H4 (cell line): ENCODE data around the gene NR5A2. TPM values are rescaled to one million over a fixed set of nuclear protein-coding genes. Genes with fewer than 3 reads are reported as not detected.

Experiments used
- DNase-seq: peaks from one replicate; pipeline ENCODE4 v3.0.0-alpha.2; 2015; ENCODE audit warnings: low spot score
- total RNA-seq: library from RNA; depleted of rRNA; stranded (reverse); fragments of >200 nt; shearing (Covaris generic); gene quantifications from 2 replicates; pipeline ENCODE4 v1.2.3, GENCODE V29; 2014; rRNA removed

The NR5A2 gene
- 0.06 TPM in 2 replicates for total RNA-seq

GRCh38 chr1:200027264-200027823 is at the start of gene NR5A2:
TSS of gene NR5A2 (plus strand) at chr1:200027710. CDS start at chr1:200027848, 138 bp downstream.
- no peak for DNase-seq

GRCh38 chr1:199978408-199978940 is 49.0 kb upstream of the NR5A2 start:
- DNase-seq: no peak

- DNase-seq: no peak
These were observed 48.4 kb upstream of the NR5A2 start for GRCh38 chr1:199979071-199979470.

GRCh38 chr1:199981584-199981983 is 45.9 kb upstream of the NR5A2 start:
- DNase-seq: no peak

- no peak for DNase-seq
These were observed 44.9 kb upstream of the NR5A2 start for GRCh38 chr1:199982606-199983005.

- DNase-seq: no peak
These were observed 44.0 kb upstream of the NR5A2 start for GRCh38 chr1:199983531-199983930.

GRCh38 chr1:199995096-199995685 is 32.3 kb upstream of the NR5A2 start:
- no peak for DNase-seq

- no peak for DNase-seq
These were observed 22.3 kb upstream of the NR5A2 start for GRCh38 chr1:200005165-200005564.

- no peak for DNase-seq
These were observed 20.8 kb upstream of the NR5A2 start for GRCh38 chr1:200006711-200007110.

GRCh38 chr1:200015811-200016210 is 11.7 kb upstream of the NR5A2 start:
- no peak for DNase-seq

- DNase-seq: no peak
These were observed 5.8 kb upstream of the NR5A2 start for GRCh38 chr1:200021577-200022238.

GRCh38 chr1:200022239-200022804 is 5.2 kb upstream of the NR5A2 start:
- no peak for DNase-seq

GRCh38 chr1:200028586-200029034 is 1.1 kb downstream of the NR5A2 start:
- DNase-seq: no peak

GRCh38 chr1:200029035-200029821 is 1.7 kb downstream of the NR5A2 start:
- no peak for DNase-seq

- no peak for DNase-seq
These were observed 2.3 kb downstream of the NR5A2 start for GRCh38 chr1:200029822-200030152.

- DNase-seq: no peak
These were observed 3.3 kb downstream of the NR5A2 start for GRCh38 chr1:200030791-200031190.

- no peak for DNase-seq
These were observed 6.2 kb downstream of the NR5A2 start for GRCh38 chr1:200033511-200034261.

- no peak for DNase-seq
These were observed 6.7 kb downstream of the NR5A2 start for GRCh38 chr1:200034262-200034557.

- DNase-seq: no peak
These were observed 7.4 kb downstream of the NR5A2 start for GRCh38 chr1:200034761-200035396.

GRCh38 chr1:200035397-200035955 is 8.0 kb downstream of the NR5A2 start:
- no peak for DNase-seq
